ENCODE measurements around the gene CYP2C19. TPM values are rescaled to one million over a fixed set of nuclear protein-coding genes. Genes with fewer than 3 reads are reported as not detected.
"Not testable (repeated sequence)": the region's sequence is repeated elsewhere in the genome, so short reads cannot be mapped to it uniquely, and the experiment has no call there.

CYP2C19 gene
- total RNA-seq, 1 donor from 2014 or later: not detected

DNA sequence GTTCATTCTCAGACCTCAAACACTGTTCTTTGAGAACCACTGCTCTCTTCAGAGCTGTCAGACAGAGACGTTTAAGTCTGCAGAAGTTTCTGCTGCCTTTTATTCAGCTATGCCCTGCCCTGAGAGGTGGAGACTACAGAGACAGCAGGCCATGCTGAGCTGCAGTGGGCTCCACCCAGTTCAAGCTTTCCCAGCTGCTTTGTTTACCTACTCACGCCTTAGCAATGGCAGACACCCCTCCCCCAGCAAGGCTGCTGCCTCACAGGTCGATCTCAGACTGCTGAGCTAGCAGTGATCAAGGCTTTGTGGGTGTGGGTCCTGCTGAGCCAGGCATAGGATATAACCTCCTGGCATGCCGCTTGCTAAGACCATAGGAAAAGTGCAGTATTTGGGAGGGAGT lies 95.5 kb downstream of the CYP2C19 start:
- Histone ChIP-seq H3K27ac (ENCODE audit: low read depth, low read length) (no peak overlapping the region), H3K9me3 (ENCODE audit: control insufficient read depth in 3 of 3, low read length in 3 of 3) (peaks cover 0 to 2% (median 0%) of the 10 kb centered on the region in 3 donors), H3K27me3 (ENCODE audit: control insufficient read depth in 3 of 3, insufficient read depth in 3 of 3, low read length in 3 of 3) (no peaks in the 10 kb centered on the region), H3K9ac (ENCODE audit: low read depth in 1 of 3, low read length in 3 of 3) (no peak overlapping the region), H3K4me1 (ENCODE audit: control insufficient read depth in 3 of 3, insufficient read depth in 3 of 3, low read length in 3 of 3) (no peaks in the 10 kb centered on the region), H3K36me3 (ENCODE audit: control insufficient read depth in 3 of 3, insufficient read depth in 3 of 3, low read length in 3 of 3) (no peaks in the 10 kb centered on the region), H3K4me3 (ENCODE audit: low read length in 3 of 3) (no peak overlapping the region)

DNA sequence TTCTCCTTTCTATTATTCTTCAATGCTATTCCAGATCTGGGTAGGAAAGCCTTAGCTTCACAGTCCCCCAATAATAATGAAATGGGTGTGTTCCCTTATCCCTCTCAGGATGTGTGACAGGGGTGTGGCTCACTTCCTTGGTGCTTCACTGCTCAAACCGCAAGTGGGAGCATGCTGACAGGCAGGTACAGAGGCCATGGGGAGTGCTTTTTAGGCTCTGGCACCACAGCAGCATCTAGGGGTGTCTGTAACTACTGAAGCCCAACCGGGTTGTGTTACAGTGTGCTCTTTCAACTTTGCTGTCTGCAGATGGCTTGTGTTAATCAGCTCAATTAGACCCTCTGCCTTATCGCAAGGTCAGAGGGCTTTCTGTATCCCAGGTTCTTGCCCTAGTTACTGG lies 96.6 kb downstream of the CYP2C19 start:
- Histone ChIP-seq H3K36me3 (ENCODE audit: control insufficient read depth in 3 of 3, insufficient read depth in 3 of 3, low read length in 3 of 3) (no peaks in the 10 kb centered on the region), H3K4me1 (ENCODE audit: control insufficient read depth in 3 of 3, insufficient read depth in 3 of 3, low read length in 3 of 3) (no peaks in the 10 kb centered on the region), H3K27me3 (ENCODE audit: control insufficient read depth in 3 of 3, insufficient read depth in 3 of 3, low read length in 3 of 3) (no peaks in the 10 kb centered on the region), H3K27ac (ENCODE audit: low read depth, low read length) (no peak overlapping the region), H3K9me3 (ENCODE audit: control insufficient read depth in 3 of 3, low read length in 3 of 3) (peaks cover 0 to 2% (median 0%) of the 10 kb centered on the region in 3 donors), H3K4me3 (ENCODE audit: low read length in 3 of 3) (no peak overlapping the region), H3K9ac (ENCODE audit: low read depth in 1 of 3, low read length in 3 of 3) (no peak overlapping the region)

DNA sequence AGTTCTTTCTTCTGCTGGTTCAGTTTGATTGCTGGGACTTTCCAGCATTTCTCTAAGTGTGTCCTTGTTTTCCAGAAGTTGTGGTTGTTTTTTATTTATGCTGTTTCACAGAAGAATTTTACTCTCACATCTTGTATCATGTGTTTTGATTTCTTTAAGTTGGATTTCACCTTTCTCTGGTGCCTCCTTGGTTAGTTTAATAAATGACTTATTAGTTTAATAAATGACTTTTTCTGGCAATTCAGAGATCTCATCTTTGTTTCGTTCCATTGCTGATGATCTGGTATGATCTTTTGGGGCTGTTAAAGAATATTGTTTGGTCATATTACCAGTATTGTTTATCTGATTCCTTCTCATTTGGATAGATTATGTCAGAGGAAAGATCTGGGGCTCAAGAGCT lies 116.2 kb downstream of the CYP2C19 start:
- Histone ChIP-seq H3K4me3 (ENCODE audit: low read length in 3 of 3) (no peak overlapping the region), H3K9me3 (ENCODE audit: control insufficient read depth in 3 of 3, low read length in 3 of 3) (no peaks in the 10 kb centered on the region), H3K4me1 (ENCODE audit: control insufficient read depth in 3 of 3, insufficient read depth in 3 of 3, low read length in 3 of 3) (no peaks in the 10 kb centered on the region), H3K36me3 (ENCODE audit: control insufficient read depth in 3 of 3, insufficient read depth in 3 of 3, low read length in 3 of 3) (no peaks in the 10 kb centered on the region), H3K9ac (ENCODE audit: low read depth in 1 of 3, low read length in 3 of 3) (no peak overlapping the region), H3K27ac (ENCODE audit: low read depth, low read length) (no peak overlapping the region), H3K27me3 (ENCODE audit: control insufficient read depth in 3 of 3, insufficient read depth in 3 of 3, low read length in 3 of 3) (no peaks in the 10 kb centered on the region)

DNA sequence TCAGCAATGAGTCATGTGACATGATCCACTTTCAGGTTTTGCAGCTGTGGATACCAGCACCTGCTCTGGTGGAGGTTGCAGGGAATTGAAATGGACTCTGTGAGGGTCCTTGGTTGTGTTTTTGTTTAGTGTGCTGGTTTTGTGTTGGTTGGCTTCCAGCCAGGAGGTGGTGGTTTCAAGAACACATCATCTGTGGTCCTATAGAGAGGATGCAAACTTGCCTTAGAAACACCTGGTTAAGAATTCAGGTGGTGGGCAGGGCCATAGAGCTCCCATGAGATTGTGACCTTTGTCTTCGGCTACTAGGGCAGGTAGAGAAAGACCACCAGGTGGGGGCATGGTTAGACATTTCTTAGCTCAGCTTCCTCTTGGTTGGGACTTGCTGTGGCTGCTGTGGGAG lies 116.7 kb downstream of the CYP2C19 start:
- Histone ChIP-seq H3K4me3 (ENCODE audit: low read length in 3 of 3) (no peak overlapping the region), H3K4me1 (ENCODE audit: control insufficient read depth in 3 of 3, insufficient read depth in 3 of 3, low read length in 3 of 3) (no peaks in the 10 kb centered on the region), H3K9ac (ENCODE audit: low read depth in 1 of 3, low read length in 3 of 3) (no peak overlapping the region), H3K27me3 (ENCODE audit: control insufficient read depth in 3 of 3, insufficient read depth in 3 of 3, low read length in 3 of 3) (no peaks in the 10 kb centered on the region), H3K36me3 (ENCODE audit: control insufficient read depth in 3 of 3, insufficient read depth in 3 of 3, low read length in 3 of 3) (no peaks in the 10 kb centered on the region), H3K27ac (ENCODE audit: low read depth, low read length) (no peak overlapping the region), H3K9me3 (ENCODE audit: control insufficient read depth in 3 of 3, low read length in 3 of 3) (no peaks in the 10 kb centered on the region)

DNA sequence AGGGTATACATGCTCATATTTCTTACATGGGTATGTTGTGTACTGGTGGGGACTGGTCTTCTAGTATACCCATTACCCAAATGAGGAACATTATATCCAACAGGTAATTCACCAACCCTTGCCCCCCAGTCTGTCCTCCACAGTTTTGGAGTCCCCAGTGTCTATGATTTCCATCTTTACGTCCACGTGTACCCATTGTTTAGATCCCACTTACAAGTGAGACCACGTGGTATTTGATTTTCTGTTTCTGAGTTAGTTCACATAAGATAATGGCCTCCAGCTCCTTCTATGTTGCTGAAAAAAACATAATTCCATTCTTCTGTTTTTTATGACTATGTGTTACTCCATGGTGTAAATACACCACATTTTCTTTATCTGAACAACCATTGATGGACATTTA lies 126.6 kb downstream of the CYP2C19 start:
- Histone ChIP-seq H3K27ac (ENCODE audit: low read depth, low read length) (no peak overlapping the region), H3K4me1 (ENCODE audit: control insufficient read depth in 3 of 3, insufficient read depth in 3 of 3, low read length in 3 of 3) (no peaks in the 10 kb centered on the region), H3K36me3 (ENCODE audit: control insufficient read depth in 3 of 3, insufficient read depth in 3 of 3, low read length in 3 of 3) (no peaks in the 10 kb centered on the region), H3K27me3 (ENCODE audit: control insufficient read depth in 3 of 3, insufficient read depth in 3 of 3, low read length in 3 of 3) (no peaks in the 10 kb centered on the region), H3K9me3 (ENCODE audit: control insufficient read depth in 3 of 3, low read length in 3 of 3) (no peaks in the 10 kb centered on the region), H3K9ac (ENCODE audit: low read depth in 1 of 3, low read length in 3 of 3) (no peak overlapping the region), H3K4me3 (ENCODE audit: low read length in 3 of 3) (no peak overlapping the region)

DNA sequence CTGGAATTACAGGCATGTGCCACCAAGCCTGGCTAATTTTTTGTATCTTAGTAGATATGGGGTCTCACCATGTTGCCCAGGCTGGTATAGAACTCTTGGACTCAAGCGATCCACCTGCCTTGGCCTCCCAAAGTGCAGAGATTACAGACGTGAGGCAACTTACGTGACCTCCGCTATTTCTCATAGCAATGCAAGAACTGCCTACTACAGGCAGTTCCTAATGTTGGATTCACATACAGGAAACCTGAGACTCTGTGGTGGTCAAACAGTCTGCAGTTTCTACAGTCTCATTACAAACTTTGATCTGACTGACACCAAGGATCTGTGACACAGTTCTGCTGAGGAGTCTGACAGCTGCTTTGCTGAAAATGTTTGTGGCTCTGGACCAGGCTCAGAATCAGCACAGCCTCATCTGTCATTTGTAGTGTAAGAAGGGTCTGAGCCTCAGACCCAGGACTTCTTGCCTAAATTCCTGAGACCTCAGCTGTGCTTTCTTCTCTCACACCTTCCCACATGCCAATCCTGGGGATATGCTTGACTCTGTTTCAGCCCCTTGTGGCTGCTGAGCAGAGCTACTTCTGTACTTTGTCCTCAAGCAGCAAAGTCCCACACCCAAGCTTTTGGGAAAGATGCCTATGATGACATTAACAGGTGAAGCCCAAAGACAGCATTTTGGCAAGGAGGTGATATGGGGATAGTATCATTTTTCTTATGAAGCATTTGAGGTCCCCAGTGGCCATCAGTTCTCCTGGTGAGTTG lies 128.0 kb downstream of the CYP2C19 start:
- H3K27me3 ChIP-seq (ENCODE audit: control insufficient read depth in 3 of 3, insufficient read depth in 3 of 3, low read length in 3 of 3): no peaks in the 10 kb centered on the region
- H3K27ac ChIP-seq (ENCODE audit: low read depth, low read length): no peak overlapping the region
- no peaks in the 10 kb centered on the region for H3K4me1 ChIP-seq (ENCODE audit: control insufficient read depth in 3 of 3, insufficient read depth in 3 of 3, low read length in 3 of 3)
- no peak overlapping the region for H3K9ac ChIP-seq (ENCODE audit: low read depth in 1 of 3, low read length in 3 of 3)
- H3K9me3 ChIP-seq (ENCODE audit: control insufficient read depth in 3 of 3, low read length in 3 of 3): no peaks in the 10 kb centered on the region
- no peaks in the 10 kb centered on the region for H3K36me3 ChIP-seq (ENCODE audit: control insufficient read depth in 3 of 3, insufficient read depth in 3 of 3, low read length in 3 of 3)
- no peak overlapping the region for H3K4me3 ChIP-seq (ENCODE audit: low read length in 3 of 3)

DNA sequence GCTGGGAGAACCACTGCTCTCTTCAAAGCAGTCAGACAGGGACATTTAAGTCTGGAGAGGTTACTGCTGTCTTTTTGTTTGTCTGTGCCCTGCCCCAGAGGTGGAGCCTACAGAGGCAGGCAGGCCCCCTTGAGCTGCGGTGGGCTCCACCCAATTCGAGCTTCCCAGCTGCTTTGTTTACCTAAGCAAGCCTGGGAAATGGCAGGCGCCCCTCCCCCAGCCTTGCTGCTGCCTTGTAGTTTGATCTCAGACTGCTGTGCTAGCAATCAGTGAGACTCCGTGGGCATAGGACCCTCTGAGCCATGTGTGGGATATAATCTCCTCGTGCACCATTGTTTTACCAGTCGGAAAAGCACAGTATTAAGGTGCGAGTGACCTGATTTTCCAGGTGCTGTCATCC lies 135.9 kb downstream of the CYP2C19 start:
- H3K4me3 ChIP-seq (ENCODE audit: low read length in 3 of 3); H3K4me1 ChIP-seq (ENCODE audit: control insufficient read depth in 3 of 3, insufficient read depth in 3 of 3, low read length in 3 of 3); H3K27me3 ChIP-seq (ENCODE audit: control insufficient read depth in 3 of 3, insufficient read depth in 3 of 3, low read length in 3 of 3); H3K9me3 ChIP-seq (ENCODE audit: control insufficient read depth in 3 of 3, low read length in 3 of 3); H3K36me3 ChIP-seq (ENCODE audit: control insufficient read depth in 3 of 3, insufficient read depth in 3 of 3, low read length in 3 of 3); H3K27ac ChIP-seq (ENCODE audit: low read depth, low read length); H3K9ac ChIP-seq (ENCODE audit: low read depth in 1 of 3, low read length in 3 of 3): not testable (repeated sequence)

DNA sequence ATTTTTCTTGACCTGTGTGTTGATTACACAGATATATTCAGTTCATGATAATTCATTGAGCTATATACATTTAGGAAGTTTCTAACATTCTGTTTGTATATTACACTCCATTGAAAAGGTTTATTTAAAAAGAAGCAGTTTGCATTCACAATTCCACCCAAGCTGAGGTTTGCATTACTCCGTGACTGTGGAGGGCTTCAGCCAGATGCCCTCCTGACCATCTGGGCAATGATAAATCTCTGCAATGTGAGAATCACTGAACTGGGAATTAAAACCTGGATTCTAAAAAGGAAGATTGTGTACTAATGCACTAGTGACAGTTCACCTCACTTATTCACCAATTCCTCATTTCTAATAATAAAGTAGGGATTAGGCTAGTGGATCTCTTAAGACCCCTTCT lies 139.6 kb downstream of the CYP2C19 start:
- H3K27me3 ChIP-seq (ENCODE audit: control insufficient read depth in 3 of 3, insufficient read depth in 3 of 3, low read length in 3 of 3): no peaks in the 10 kb centered on the region
- H3K4me1 ChIP-seq (ENCODE audit: control insufficient read depth in 3 of 3, insufficient read depth in 3 of 3, low read length in 3 of 3): no peaks in the 10 kb centered on the region
- H3K4me3 ChIP-seq (ENCODE audit: low read length in 3 of 3): no peak overlapping the region
- no peak overlapping the region for H3K9ac ChIP-seq (ENCODE audit: low read depth in 1 of 3, low read length in 3 of 3)
- no peak overlapping the region for H3K27ac ChIP-seq (ENCODE audit: low read depth, low read length)
- peaks cover 0 to 2% (median 0%) of the 10 kb centered on the region in 3 donors for H3K9me3 ChIP-seq (ENCODE audit: control insufficient read depth in 3 of 3, low read length in 3 of 3)
- H3K36me3 ChIP-seq (ENCODE audit: control insufficient read depth in 3 of 3, insufficient read depth in 3 of 3, low read length in 3 of 3): no peaks in the 10 kb centered on the region

DNA sequence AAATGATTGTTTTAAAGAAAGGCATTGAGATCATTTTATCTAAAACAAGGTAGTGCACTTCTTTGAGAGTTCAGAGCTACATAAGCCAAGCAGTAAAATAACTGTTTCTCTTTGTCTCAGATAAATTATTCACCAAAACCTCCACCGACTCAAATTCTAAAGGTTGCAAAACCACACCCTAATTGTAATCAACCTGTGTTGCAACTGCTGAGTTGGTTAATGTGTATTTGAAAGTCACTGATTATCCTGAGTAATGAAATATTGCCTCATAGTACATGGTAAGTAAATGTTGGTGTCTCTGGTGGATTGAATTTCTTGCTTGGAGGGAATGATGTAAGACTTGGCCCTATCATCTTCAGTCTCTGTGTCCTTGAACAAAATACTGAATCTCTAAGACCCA lies 140.1 kb downstream of the CYP2C19 start:
- peaks cover 0 to 2% (median 0%) of the 10 kb centered on the region in 3 donors for H3K9me3 ChIP-seq (ENCODE audit: control insufficient read depth in 3 of 3, low read length in 3 of 3)
- H3K4me3 ChIP-seq (ENCODE audit: low read length in 3 of 3): no peak overlapping the region
- H3K36me3 ChIP-seq (ENCODE audit: control insufficient read depth in 3 of 3, insufficient read depth in 3 of 3, low read length in 3 of 3): no peaks in the 10 kb centered on the region
- no peak overlapping the region for H3K9ac ChIP-seq (ENCODE audit: low read depth in 1 of 3, low read length in 3 of 3)
- no peaks in the 10 kb centered on the region for H3K4me1 ChIP-seq (ENCODE audit: control insufficient read depth in 3 of 3, insufficient read depth in 3 of 3, low read length in 3 of 3)
- no peak overlapping the region for H3K27ac ChIP-seq (ENCODE audit: low read depth, low read length)
- H3K27me3 ChIP-seq (ENCODE audit: control insufficient read depth in 3 of 3, insufficient read depth in 3 of 3, low read length in 3 of 3): no peaks in the 10 kb centered on the region
